ENCODE results near the gene CDKN2AIP. TPM values are rescaled to one million over a fixed set of nuclear protein-coding genes. Genes with fewer than 3 reads are reported as not detected.

The CDKN2AIP gene
- total and polyA plus RNA-seq, 8 donors = 5.9 to 12.2 (median 7.0) TPM

DNA sequence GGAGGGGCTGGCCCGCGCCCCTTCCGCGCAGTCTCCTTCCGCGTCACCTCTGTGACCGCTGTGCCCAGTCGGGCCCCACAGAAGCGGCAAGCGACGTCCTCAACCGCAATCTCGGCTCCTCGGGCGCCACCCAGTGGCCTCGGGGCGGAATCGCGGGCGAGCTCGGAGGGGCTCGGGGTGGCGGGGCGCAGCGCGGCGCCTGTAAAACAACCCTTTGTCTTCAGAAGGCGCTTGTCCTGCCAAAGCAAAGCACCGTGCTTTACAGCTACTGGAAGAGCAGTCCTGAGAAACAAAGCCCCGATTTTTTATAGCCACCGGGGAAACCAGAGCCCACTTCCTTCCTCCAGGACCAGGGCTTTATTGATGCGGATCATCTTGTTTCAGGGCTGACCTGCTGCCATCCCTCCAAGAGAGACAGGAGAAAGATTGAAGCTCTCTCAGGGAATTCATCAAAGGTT, 37.3 kb upstream of the CDKN2AIP start:
- FAIRE-seq = no peak
- H3K4me3 ChIP-seq = peak overlapping the region in 3 of 4 donors; percentile 3 to 42 (median 28)

DNA sequence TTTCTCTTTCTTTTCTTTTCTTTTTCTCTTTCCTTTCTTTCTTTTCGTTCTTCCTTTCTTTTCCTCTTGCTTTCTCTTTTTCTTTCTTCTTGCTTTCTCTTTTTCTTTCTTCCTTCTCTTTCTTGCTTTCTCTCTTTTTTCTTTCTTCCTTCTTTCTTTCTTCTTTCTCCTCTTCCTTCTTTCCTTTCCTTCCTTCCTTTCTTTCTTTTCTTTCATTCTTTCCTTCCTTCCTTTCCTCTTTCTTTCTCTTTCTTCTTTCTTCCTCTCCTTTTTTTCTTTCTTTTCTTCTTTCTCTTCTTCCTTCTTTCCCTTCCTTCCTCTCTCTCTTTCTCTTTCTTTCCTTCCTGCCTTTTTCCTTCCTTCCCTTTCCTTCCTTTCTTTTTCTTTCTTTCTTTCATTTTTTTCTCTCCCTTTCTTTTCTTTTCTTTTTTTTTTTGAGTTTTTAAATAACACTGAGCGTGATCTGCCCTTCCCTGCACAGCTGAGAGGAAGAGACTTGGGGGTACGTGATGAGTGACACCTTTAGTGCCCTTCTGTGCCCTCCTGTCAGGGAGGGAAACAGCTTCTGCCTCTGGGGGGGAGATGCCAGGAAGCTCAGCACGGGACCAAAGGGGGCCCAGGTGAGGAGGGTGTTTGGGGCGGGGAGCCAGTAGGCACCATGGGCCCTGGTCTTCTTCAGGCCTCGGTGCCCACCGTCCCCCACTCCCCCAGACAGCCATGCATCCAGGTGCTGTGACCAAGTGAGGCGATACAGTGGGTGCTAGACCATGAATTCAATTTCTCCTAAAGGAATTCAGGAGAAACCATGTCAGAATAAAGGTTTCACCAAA, 36.6 kb upstream of the CDKN2AIP start:
- no peak for ATAC-seq
- H3K4me3 ChIP-seq = peak overlapping the region in 3 of 4 donors; percentile 3 to 42 (median 28)
- intact Hi-C loops (cut with DNase I) = loop anchor here in 1 of 3 donors (10.0 kb wide), 1 partner anchor 143 kb away; no protein-coding TSS in a partner anchor

More for the DNA sequence above, 37.3 kb upstream of the CDKN2AIP start:
- Histone ChIP-seq H3K36me3 (no peaks in the 10 kb centered on the region), H3K4me1 (no peaks in the 10 kb centered on the region), H3K27ac (peak overlapping the region in 3 of 4 donors; percentile 5 to 52 (median 7)), H3K9me3 (no peaks in the 10 kb centered on the region), H3K27me3 (no peaks in the 10 kb centered on the region)
- peak; percentile 69 to 97 (median 84) for DNase-seq
- peak; percentile 89 to 96 (median 96) for ATAC-seq
- intact Hi-C loops (cut with DNase I) = loop anchor here in 1 of 3 donors (10.0 kb wide), 1 partner anchor 142 kb away; no protein-coding TSS in a partner anchor
- TF ChIP-seq CTCF (IDR thresholded peaks at IDR 0.05) = peak; percentile 88 to 98 (median 96)
- whole genome bisulfite sequencing, 2 donors = 1 to 2% methylated on average over 32 of the region's 32 CpGs

DNA sequence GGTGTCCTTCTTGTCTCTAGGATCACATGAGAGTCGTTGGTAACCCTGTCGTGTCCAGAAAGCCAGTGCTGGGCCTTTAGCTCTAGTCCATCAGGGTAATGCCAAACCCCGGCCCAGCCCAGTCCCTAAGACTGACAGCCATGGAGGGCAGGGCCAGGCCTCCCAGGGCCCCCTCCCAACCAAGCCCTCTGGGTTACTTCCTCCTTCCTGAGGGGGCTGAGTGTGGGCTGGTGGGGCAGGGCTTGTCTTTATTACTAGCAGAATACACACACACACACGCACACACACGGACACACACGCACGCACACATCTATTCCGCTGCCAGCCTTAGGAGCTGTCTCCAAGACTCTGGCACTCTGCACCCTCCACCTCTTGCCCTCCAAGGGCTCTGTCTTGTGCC, 35.6 kb upstream of the CDKN2AIP start:
- WGBS, 2 donors = 77 to 82% methylated on average over 8 of the region's 8 CpGs
- ATAC-seq = peak in 1 of 4 donors; percentile 5
- Histone ChIP-seq H3K4me1 (no peaks in the 10 kb centered on the region), H3K9me3 (no peaks in the 10 kb centered on the region), H3K27ac (no peak overlapping the region), H3K27me3 (no peaks in the 10 kb centered on the region), H3K4me3 (no peak overlapping the region), H3K36me3 (no peaks in the 10 kb centered on the region)
- DNase-seq = no peak
- no peak for FAIRE-seq
- TF ChIP-seq CTCF (IDR thresholded peaks at IDR 0.05) = no peak
- intact Hi-C loops (cut with DNase I) = loop anchor here in 1 of 3 donors (10.0 kb wide), 1 partner anchor 144 kb away; no protein-coding TSS in a partner anchor

More for the DNA sequence above, 36.6 kb upstream of the CDKN2AIP start:
- Histone ChIP-seq H3K9me3 (no peaks in the 10 kb centered on the region), H3K4me1 (no peaks in the 10 kb centered on the region), H3K27ac (peak overlapping the region in 3 of 4 donors; percentile 5 to 52 (median 7)), H3K27me3 (no peaks in the 10 kb centered on the region), H3K36me3 (no peaks in the 10 kb centered on the region)
- no peak for TF ChIP-seq CTCF (IDR thresholded peaks at IDR 0.05)
- 90 to 91% methylated on average over 8 of the region's 8 CpGs for WGBS, 2 donors
- no peak for FAIRE-seq
- no peak for DNase-seq

DNA sequence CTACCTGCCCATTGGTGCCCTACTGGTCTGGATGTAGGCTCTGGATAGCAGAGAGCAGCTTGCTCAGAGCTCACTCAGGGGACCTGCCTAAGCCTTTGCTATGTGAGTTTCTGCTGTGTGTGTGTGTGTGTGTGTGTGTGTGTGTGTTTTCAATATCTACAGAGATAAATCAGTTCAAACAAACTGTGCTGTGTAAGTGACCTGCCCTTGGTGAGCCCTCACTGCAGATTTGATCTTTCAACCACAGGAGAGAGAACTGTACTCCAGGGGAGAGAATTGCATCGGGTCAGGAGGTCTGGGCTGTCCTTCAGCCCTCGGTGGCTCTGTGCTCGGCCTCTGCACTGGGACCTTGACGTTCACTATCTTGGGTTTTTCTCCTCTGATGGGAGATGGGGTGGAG, 35.0 kb upstream of the CDKN2AIP start:
- DNase-seq (no peak), FAIRE-seq (no peak), ATAC-seq (peak in 2 of 4 donors; percentile 5 to 7)
- no peaks in the 10 kb centered on the region for H3K9me3 ChIP-seq
- H3K27me3 ChIP-seq = no peaks in the 10 kb centered on the region
- no peak overlapping the region for H3K4me3 ChIP-seq
- intact Hi-C loops (cut with DNase I) = loop anchor here in 1 of 3 donors (10.0 kb wide), 1 partner anchor 145 kb away; no protein-coding TSS in a partner anchor
- TF ChIP-seq CTCF (IDR thresholded peaks at IDR 0.05) = no peak
- H3K36me3 ChIP-seq = no peaks in the 10 kb centered on the region
- WGBS, 2 donors = 40% methylated on average over 4 of the region's 4 CpGs
- H3K27ac ChIP-seq = no peak overlapping the region
- H3K4me1 ChIP-seq = no peaks in the 10 kb centered on the region
